Measurements from ENCODE around the gene MACROD2.

- no peak for TF ChIP-seq HNF4A (conservative IDR thresholded peaks at IDR 0.05)
- no peak for TF ChIP-seq CTCF (IDR thresholded peaks at IDR 0.05; ENCODE audit: low read depth, low read length, missing input control)
- no peak for TF ChIP-seq TAF1 (conservative IDR thresholded peaks at IDR 0.05)
- TF ChIP-seq GABPA (IDR thresholded peaks at IDR 0.05 in 1 of 2, conservative IDR thresholded peaks at IDR 0.05 in 1 of 2) = no peak
- TF ChIP-seq EGR1 (IDR thresholded peaks at IDR 0.05; ENCODE audit: low read depth in 2 of 2) = no peak
- no peak for TF ChIP-seq MAX (IDR thresholded peaks at IDR 0.05)
- no peak for TF ChIP-seq RAD21 (IDR thresholded peaks at IDR 0.05)
- no peak for TF ChIP-seq SP1 (IDR thresholded peaks at IDR 0.05)
- TF ChIP-seq JUND (IDR thresholded peaks at IDR 0.05) = no peak
- TF ChIP-seq NR2F2 (IDR thresholded peaks at IDR 0.05) = no peak
- TF ChIP-seq ATF3 (IDR thresholded peaks at IDR 0.05) = no peak
- no peak for TF ChIP-seq RXRA (IDR thresholded peaks at IDR 0.05)
These were observed 1918.2 kb downstream of the MACROD2 start for GRCh38 chr20:15913391-15914025.

All from liver (tissue), 3 donors.